Mammary epithelial cell (primary cell): ENCODE results near the gene GATA1.

Source experiments
- CTCF ChIP-seq, 2 donors: IDR thresholded peaks in 1 of 2; conservative IDR thresholded peaks in 1 of 2; 2 replicates each; pipeline ENCODE4 v1.5.1; 2011 to 2012; ENCODE audit warnings: inconsistent platforms in 2 of 2, low read length in 2 of 2, mild to moderate bottlenecking in 2 of 2, control low read depth in 1 of 2, low read depth in 1 of 2; ENCODE audit not compliant: insufficient read depth in 1 of 2; ENCODE audit errors: extremely low read depth in 1 of 2
- EZH2 ChIP-seq: IDR thresholded peaks from 2 replicates; pipeline ENCODE4 v1.6.1; 2012; ENCODE audit warnings: low read length, inconsistent platforms, borderline replicate concordance

- TF ChIP-seq CTCF (conservative IDR thresholded peaks at IDR 0.05 in 1 of 2, IDR thresholded peaks at IDR 0.05 in 1 of 2; ENCODE audit: extremely low read depth in 1 of 2, insufficient read depth in 1 of 2, low read depth in 1 of 2, low read length in 2 of 2) (no peak), EZH2 (no peak)
These were observed 4.2 kb upstream of the GATA1 start for GRCh38 chrX:48782216-48782615.
